Suppressor macrophage treated with lipopolysaccharide for 1 hour (primary cell): ENCODE measurements around the gene OSBPL9.
A peak's percentile ranks its signal among the peaks of the same experiment; 100 is the strongest.

Source experiments
- DNase-seq, 3 donors: peaks; one replicate each; pipeline ENCODE4 v3.0.0-alpha.2; 2020 to 2022

The OSBPL9 gene

GRCh38 chr1:51744506-51745303, 127.8 kb downstream of the OSBPL9 start:
- no peak for DNase-seq

DNA sequence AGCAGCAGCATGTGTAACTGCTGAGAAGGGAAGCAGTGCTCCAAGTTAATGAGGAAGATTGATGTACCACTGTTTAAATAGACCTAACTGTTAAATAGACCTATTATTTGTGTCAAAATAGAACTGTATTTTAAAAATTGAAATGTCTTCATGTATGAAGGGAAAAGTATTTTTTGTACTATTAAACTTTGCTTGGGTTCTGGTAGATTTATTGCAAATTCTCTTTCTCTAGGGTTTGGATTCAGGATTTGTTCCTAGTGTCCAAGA, 128.3 kb downstream of the OSBPL9 start:
- DNase-seq = no peak

DNA sequence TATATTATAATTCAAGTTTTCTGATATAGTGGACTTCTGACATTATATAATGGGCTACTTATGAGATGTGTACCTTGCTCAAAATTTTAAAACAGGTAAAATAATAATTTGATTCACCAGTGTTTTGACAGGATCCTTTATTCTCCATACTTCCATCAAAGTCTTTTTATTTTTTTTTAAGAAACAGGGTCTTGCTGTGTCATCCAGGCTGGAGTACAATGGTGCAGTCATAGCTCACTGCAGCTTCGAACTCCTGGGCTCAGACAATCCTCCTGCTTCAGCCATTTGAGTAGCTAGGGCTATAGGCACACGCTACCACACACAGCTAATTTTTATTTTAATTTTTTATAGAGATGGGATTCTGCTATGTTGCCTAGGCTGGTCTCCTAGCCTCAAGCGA, 132.3 kb downstream of the OSBPL9 start:
- DNase-seq = no peak

- DNase-seq = peak in 2 of 3 donors; percentile 23 to 44
These were observed 133.3 kb downstream of the OSBPL9 start for GRCh38 chr1:51750218-51750617.

- peak; percentile 16 to 59 (median 30) for DNase-seq
These were observed 133.8 kb downstream of the OSBPL9 start for GRCh38 chr1:51750729-51751128.

DNA sequence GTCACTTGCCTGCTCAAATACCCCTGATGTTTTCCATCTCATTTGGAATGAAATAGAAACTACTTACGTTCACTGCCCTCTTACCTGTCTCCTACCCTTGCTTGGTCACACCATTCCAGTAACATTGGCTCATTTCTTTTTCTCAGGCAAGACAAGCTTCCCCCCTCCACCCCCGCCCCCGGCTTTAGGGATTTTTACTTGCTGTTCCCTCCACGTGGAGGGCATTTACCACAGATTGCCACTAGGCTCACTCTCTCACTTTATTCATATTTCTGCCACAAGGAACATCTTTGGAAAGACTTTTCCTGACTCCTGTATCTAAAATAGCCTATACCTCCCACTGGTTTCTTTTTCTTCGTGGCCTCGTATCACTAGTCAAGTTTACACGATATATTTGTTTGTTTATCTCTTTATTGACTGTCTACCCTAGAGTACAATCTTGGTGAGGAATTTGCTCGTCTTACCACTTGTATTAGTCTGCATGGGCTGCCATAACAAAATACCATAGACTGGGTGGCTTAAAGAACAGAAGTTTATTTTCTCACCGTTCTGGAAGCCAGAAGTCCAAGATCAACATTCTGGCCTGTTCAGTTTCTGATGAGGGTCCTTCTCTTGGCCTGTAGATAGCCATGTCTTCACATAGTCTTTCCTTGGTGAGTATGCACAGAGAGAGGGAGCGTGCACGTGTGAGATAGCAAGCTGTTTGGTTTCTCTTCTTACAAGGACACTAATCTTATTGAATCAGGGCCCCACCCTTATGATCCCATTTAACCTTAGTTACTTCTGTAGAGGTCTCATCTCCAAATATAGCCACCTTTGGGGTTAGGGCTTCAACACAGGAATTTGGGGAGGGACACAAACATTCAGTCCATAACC, 135.4 kb downstream of the OSBPL9 start:
- peak in 1 of 3 donors; percentile 25 for DNase-seq

DNA sequence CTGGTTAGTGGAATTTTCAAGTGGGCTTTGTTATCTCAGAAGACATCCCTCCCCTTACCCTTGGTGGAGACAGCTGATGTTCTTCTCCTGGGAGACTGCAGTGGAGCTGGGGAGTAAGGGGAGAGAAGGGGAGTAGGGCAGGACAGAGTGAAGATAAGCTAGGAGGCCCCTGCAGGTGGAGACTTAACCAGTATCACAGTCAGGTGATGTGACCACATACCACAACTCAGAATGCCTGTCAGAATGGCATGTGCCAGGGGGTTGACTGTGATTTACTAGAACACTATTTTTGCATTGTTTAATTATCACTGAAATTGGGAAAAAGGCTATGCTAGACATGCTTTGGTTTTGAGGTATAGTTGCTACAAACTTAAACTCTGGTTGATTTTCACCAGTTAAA, 137.1 kb downstream of the OSBPL9 start:
- DNase-seq = no peak

DNA sequence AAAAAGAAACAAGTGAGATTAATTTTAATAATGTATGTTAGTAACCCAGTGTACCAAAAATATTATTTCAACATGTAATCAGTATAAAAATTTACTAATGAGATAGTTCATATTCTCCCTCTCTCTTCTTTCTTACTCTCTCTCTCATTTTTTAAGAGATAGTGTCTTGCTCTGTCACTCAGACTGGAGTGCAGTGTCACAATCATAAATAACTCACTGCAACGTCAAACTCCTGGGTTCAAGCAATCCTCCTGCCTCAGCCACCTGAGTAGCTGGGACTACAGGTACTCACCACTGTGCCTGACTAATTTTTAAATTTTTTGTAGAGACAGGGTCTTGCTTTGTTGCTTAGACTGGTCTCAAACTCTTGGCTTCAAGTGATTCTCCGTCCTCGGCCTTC, 137.8 kb downstream of the OSBPL9 start:
- no peak for DNase-seq

DNA sequence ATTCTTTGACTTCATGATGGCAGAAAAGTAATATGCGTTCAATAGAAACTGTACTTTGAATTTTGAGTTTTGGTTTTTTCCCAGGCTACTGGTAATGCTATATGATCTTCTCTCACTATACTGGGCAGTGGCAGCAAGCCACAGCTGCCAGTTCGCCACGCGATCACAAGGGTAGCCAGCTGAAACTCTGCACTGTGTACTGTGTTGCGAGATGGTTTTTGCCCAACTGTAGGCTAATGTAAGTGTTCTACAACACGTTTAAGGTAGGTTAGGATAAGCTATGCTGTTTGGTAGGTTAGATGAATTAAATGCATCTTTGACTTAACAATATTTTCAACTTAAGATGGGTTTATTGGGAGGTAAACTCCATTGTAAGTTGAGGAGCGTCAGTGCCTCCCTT, 138.5 kb downstream of the OSBPL9 start:
- no peak for DNase-seq

- no peak for DNase-seq
These were observed 139.4 kb downstream of the OSBPL9 start for GRCh38 chr1:51756290-51756689.

- no peak for DNase-seq
These were observed 141.4 kb downstream of the OSBPL9 start for GRCh38 chr1:51758310-51758709.

DNA sequence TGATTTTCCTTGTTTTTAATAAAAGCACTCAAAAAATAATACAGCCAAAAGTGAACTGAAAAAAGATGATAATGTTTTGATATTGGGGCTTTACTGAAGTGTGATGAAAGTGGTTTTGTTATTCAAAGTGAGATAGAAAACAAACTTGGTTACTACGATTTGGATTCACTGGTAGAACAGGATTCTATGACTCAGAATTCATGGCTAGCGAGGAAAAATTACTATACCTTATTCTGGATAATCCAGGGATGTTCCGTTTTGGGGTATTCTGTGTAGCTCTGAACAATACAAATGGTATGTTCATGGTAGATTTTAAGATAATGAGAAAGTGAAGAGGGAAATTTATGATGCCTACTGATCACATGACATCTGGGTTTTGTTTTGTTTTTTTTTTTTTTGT, 144.0 kb downstream of the OSBPL9 start:
- no peak for DNase-seq

DNA sequence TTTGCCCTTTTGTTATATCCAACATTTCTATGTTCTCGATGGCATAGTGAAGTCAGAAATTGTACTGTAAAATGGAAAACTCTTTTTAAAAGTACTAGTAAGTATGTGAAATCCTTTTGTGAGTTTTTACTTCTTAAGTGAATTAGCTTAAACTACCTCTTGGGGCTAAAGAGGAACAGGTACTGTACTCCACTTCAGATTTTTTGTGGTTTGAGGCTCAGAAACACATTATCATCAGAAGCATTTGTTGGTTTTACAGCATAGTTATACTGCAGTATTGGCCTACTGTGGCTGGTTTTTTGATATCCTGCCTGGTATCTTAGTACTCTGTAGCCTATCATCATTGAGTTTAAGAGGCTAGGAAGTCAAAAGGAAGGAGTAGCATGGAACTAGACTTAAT, 144.5 kb downstream of the OSBPL9 start:
- DNase-seq = no peak

DNA sequence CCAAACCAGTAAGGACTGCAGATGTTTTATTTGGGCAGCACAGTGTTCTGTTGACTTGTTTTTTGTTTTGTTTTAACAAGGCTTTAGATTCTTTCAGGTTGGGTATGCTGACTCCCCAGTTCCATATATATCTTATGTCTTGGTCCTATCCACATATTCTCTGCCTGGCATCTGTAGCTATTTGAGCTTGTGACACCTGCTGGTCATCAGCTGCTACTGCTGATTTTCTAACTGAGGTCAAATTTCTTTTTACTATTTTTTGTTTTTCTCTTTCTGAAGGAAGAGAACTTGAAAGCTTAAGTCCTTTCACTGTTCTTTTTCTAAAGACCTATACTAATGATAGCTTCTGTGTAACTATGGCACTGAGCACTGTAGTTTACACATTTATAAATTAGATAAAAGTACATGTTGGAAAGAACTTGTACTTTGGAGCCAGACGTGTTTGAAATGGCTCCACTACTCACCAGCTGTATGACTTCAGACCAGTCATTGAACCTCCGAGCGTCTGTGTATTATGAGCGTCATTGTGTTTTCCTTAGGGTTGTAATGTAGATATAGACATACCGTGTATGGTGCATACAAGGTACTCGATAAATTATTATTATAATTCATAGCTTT, 152.2 kb downstream of the OSBPL9 start:
- DNase-seq = peak; percentile 55 to 71 (median 67)

GRCh38 chr1:51776408-51776807, 159.5 kb downstream of the OSBPL9 start:
- peak; percentile 10 to 42 (median 29) for DNase-seq

DNA sequence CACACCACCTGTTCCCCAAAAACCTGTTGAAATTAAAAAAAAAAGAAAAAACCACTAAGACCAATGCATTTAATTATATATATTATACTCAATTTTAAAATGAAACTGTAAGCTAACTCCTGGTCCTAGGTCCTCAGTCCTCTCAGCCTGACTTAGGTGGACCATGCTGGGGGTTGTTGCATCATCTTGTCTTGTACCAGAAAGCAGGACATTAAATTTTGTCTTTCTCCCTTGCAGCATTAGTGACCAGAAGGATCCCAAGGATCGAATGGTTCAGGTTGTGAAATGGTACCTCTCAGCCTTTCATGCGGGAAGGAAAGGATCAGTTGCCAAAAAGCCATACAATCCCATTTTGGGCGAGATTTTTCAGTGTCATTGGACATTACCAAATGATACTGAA, 164.0 kb downstream of the OSBPL9 start:
- DNase-seq = no peak

DNA sequence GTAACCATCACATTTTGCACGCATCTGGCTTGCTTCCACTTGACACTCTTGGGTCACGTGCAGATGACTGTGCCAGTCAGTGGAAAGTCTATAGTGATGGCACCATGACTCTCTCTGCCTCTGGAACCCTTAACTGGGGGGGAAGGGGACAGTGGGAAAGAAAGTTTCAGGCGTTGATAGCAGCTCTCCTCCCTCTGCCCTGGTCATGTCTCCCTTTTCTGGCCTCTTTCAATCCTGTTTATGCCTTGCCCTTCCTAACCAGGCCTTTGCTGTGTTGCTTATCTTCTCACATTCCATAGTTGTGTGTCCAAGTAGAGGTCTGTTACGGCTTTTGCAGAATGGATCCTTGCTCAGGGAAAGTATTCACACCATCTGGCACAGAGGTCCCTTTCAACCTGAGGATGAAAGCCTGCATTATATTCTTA, 168.1 kb downstream of the OSBPL9 start:
- DNase-seq = no peak

DNA sequence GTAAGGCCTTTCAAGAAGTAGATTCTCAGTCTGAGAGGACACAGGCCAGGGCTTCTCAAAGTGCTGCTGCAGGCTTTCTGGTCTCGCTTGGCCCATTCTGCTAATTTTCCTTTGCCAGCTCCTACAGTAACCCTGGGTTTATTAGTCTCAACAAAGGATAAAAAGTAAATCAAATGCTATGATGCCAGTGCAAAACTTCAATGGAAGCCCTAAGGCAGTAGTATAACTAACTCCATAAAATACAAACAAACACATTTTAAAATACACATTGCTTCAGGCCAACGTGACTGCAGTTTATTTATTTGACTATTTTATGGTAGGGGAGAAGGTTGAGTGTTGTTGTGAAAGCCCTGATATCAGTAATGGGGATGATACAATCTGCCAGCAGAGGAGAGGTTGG, 172.0 kb downstream of the OSBPL9 start:
- no peak for DNase-seq

GRCh38 chr1:51789342-51789741, 172.4 kb downstream of the OSBPL9 start:
- DNase-seq = no peak

GRCh38 chr1:51790385-51790784, 173.5 kb downstream of the OSBPL9 start:
- DNase-seq = no peak

DNA sequence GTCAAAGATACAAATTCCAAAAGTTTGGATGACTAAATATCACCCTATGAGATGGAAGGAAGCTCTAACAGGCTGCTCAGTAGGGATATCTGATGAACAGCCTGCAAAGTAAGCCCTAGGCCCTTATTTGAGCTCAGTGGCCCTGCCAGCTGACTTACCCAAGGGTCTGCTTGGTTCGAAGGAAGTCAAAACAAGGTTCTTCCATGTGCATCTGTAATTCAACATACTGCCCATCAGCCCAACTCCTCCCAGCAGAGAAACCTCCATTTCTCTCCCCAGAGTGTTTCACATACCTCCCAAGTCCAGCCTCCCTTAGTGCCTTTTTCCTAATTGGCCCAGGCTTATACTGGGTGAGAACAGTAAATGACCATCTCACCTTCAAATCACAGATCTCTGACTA, 175.0 kb downstream of the OSBPL9 start:
- DNase-seq = no peak

- peak; percentile 70 to 83 (median 75) for DNase-seq
These were observed 176.0 kb downstream of the OSBPL9 start for GRCh38 chr1:51792864-51793263.

GRCh38 chr1:51794260-51794659, 177.4 kb downstream of the OSBPL9 start:
- no peak for DNase-seq

- DNase-seq = no peak
These were observed 178.0 kb downstream of the OSBPL9 start for GRCh38 chr1:51794868-51795267.
